GM19035 (cell line): ENCODE results near the gene ERH.
A peak's percentile ranks its signal among the peaks of the same experiment; 100 is the strongest.
"Not testable (repeated sequence)": the region's sequence is repeated elsewhere in the genome, so short reads cannot be mapped to it uniquely, and the experiment has no call there.

Experiments
- ATAC-seq: cut with Tn5 transposase; IDR thresholded peaks from one replicate; pipeline ENCODE4 v1.9.1; 2021; ENCODE audit not compliant: unreplicated experiment

Gene ERH

DNA sequence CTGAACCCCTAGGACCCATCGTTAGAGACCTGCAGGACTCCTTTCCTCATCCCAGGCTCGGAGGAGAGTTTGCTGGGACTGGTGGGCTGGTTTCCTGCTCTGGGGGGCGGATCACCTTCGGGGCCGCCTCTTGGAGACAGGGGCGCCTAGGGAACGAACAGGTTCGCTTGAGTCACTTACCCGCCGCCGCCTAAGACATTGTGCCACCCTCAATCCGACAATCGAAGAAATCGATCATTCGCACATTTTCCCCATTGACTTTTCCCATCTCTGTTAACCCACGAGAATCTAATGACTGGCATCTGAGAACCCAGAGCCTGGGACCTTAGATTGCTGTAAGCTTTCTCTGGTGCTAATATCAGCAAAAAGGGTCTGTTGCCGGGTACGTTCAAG is 715 bp upstream of the ERH start:
- peak; percentile 14 for ATAC-seq

DNA sequence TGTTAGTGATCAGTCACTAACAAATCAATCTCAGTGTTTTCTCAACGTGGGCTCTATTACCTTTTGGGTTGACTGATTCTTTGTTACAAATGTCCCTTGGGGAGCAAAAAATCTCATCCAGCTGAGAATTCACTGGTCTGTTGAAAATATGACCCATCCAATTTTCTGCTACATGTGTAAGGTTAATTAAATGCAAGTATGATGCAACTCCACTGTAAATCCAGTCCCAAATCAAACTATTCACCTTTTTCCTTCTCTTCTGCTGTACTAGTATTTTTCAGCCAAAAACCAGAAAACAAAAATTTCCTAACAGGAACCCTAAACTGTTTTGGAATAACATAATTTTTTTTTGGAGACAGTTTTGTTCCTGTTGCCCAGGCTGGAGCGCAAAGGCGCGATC is 2.2 kb downstream of the ERH start:
- ATAC-seq, result no peak

DNA sequence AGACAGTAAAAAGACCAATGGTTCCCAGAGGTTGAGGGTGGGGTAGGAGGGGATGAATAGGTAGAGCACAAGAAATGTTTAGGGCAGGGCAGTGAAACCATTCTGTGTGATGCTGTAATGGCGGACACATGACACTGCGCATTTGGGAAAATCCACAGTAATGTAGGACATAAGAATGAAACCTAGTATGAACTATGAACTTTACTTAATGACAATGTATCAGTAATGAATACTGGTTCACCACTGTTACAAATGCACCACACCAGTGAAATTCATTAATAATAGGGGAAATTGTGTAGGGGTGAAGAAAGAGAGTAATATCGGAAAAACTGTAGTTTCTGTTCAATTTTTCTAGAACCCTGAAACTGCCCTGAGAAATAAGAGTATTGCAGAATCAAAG is 5.6 kb downstream of the ERH start:
- ATAC-seq, result no peak

- ATAC-seq, result not testable (repeated sequence)
Measured at GRCh38 chr14:69391400-69391799, 6.7 kb downstream of the ERH start.

DNA sequence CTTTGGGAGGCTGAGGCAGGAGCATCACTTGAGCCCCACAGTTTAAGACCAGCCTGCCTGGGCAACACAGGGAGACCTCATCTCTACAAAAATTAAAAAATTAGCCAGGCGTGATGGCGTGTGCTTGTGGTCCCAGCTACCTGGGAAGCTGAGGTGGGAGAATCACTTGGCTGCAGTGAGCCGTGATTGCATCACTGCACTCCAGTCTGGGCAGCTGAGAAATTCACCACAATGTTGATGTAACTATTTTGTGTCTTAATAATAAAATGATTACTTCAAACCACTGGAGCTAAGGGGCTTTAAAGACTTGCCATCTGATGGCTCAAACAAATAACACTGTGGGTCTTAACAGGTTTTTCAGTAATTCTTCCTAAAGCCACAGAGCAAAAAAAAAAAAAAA is 10.8 kb downstream of the ERH start:
- ATAC-seq, result no peak

DNA sequence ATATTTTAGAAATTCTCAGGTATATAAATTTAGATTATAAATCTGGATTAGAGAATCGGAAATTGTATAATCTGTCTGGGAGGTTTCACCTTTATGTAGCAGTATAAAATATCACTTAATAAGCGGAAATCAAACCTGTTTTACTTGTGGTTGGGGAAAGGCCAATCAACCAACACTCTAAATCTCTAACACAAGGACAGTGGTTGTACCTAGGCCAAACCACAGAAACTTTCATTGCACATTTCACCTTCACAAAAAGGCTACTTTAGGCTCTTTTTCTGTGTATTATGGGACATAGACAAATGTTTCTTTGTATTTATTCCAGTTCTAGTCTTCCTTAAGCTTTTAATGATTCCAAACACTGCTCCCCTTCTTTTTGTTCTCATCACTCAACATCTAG is 19.8 kb downstream of the ERH start:
- ATAC-seq, result no peak

DNA sequence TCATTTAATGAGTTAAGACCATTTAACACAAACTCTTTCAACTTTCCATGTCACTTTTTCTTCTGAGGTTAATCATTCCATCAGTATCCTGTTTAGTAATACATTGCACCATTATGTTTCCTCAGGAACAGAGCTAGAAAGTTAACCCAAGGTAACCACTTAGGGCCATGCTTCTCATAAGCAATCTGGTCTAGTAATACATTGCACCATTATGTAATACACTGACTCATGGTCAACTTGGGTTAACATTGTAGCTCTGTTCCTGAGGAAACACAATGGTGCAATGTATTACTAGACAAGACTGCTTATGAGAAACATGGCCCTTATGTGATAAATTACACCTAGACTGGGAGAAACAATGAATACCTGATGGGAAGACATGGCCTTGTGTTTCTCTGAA is 21.7 kb downstream of the ERH start:
- no peak for ATAC-seq

- no peak for ATAC-seq
Measured at GRCh38 chr14:69375722-69376121, 22.4 kb downstream of the ERH start.

DNA sequence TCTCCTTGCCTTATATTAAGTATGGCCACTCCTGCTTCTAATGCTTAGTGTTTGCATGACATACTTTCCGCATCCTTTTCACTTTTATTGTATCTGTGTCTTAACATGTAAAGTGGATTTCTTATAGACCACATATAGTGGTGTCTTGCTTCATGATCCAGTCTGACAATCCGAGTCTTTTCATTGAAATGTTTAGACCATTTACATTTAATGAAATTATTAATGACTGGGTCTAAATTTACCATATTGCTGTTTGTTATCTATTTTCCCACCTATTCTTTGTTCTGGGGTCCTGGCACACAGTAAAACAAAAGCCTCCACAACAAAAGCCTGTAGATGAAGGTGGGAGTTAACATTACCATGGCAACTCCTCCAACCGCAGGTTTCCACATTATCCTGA is 22.9 kb downstream of the ERH start:
- ATAC-seq, result no peak

DNA sequence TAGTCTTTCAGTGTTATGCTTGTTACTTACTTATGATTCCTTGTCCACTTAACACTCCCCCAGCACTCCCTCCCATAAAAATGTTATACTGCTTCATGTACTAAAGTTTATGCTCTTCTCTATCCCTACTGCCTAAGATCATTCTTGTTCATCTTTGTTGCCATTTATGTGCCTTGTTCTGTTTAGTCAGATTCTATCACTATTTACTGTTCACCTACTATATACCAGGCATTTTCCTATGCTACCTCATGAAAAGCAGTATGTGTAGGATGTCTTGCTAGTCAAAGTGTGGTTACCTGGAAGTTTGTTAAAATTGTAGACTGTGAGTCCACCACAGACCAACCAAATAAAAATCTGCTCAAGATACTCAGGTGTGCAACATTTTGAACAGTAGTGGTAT is 23.9 kb downstream of the ERH start:
- no peak for ATAC-seq

- ATAC-seq, result no peak
Measured at GRCh38 chr14:69373104-69373503, 25.0 kb downstream of the ERH start.

DNA sequence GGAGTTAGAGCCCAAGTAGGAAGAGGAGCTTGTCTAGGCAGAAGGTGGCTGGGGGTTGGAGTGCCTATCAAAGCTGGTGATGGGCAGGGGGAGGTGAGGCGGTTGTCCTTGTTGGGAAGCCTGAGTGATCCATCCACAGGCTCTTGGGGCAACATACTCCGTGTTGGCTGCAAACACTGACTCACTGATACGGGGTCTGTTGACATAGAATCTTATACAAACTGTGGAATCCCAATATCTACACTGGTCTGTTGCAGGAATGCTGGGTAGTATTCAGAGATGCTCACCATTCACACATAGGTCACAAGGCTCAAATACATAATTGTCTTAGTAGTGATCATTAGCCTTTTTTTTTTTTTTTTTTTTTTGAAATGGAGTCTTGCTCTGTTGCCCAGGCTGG is 26.0 kb downstream of the ERH start:
- no peak for ATAC-seq

DNA sequence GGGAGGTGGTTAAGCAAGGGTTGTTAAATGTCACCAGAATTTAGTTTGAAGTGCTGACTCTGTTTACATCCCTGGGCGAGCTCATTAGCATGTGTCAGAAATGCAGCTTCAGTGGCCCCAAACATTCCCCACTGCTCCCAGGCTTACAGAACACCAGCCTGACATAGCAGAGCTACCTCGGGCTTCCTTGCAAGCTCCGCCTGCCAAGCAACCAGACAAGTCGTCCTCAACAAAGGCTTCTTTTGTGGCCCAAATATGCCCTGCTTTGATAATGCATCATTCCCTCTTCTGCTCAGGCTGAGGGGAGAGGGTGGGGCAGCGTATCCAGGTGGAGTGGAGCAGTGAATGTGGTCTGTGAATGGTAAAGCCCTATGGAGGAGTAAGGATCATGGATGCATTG is 28.0 kb downstream of the ERH start:
- ATAC-seq, result no peak

- ATAC-seq, result no peak
Measured at GRCh38 chr14:69368381-69368780, 29.7 kb downstream of the ERH start.

GRCh38 chr14:69366761-69367160 is 31.3 kb downstream of the ERH start:
- ATAC-seq, result no peak

DNA sequence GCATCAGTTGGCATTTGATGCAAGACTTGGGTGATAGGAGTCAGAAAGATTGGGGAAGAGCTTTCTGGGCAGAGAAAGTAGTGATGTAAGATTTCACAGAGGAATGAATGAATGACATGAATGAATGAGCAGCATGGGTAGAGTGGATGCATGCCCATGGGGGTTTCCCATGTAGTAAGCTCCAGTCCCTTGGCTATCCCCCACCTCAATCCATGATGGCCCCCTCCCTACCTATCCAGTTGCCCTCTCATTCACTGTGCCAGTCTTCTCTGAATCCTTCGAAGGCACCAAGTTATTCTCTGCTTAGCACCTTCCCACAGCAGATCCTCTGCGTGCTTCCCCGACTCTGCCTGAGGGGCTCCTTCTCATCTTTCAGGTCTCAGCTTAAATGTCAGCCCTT is 32.0 kb downstream of the ERH start:
- no peak for ATAC-seq

GRCh38 chr14:69364378-69364777 is 33.7 kb downstream of the ERH start:
- no peak for ATAC-seq

DNA sequence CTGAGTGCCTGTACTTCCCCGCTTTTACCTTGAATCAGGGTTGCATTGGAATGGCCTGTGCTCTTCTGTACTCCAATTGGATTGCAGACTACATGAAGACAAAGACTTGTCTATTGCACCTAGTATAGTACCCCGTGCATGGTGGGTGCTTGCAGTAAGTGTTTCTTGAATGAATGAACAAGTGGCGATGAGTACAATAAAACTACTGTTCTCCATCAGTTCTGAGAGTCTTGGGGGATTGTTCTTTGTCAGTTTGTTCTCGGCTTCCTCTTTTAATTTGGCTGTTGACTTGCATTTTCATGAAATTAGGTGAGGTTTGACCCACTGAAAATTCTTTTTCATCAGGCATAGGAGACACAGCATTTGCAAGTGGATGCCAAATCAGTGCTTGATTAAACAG is 34.1 kb downstream of the ERH start:
- ATAC-seq, result no peak

GRCh38 chr14:69363055-69363454 is 35.0 kb downstream of the ERH start:
- no peak for ATAC-seq

DNA sequence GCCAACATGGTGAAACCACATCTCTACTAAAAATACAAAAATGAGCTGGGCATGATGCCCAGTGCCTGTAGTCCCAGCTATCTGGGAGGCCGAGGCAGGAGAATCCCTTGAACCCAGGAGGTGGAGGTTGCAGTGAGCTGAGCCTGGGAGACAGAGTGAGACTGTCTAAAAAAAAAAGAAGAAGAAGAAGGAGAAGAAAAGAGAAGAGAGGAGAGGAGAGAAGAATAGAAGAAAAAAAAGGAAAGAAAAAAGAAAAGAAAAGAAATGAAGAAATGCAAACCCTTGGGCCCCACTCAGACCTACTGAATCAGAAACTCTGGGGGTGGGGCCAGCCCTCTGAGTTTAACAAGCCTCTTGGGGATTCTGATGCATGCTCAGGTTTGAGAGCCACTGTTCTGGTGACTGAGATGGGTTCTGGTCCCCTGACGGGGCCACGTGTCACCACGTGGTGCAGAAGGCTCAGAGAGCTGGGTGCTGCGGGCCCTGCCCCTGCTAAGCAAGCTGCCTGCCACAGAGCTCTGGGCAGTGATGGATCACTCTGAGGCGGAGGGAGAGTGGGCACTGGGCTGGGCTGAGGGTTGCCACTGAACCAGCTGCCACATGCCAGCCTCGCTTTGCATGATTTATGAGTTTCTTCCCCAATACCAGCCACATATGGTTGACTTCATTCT is 37.5 kb downstream of the ERH start:
- no peak for ATAC-seq

DNA sequence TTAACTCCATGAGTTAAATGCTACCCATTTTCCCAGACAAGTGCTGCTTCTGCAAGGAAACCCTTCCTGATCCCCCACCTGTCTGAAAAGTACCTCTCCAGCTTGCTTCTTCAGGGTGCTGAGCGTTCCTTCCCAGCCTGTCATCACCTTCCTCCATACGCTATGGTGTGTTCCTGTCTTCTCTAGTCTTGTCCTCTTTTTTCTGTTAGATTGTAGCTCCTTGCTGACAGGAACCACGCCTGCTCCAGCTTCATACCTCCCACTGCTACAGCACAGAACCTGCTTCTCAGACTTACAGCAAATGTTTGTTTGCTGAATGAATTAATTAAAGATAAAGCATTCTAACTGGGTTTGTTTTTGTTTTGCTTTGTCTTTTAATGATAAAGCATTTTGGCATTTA is 39.1 kb downstream of the ERH start:
- ATAC-seq, result no peak

DNA sequence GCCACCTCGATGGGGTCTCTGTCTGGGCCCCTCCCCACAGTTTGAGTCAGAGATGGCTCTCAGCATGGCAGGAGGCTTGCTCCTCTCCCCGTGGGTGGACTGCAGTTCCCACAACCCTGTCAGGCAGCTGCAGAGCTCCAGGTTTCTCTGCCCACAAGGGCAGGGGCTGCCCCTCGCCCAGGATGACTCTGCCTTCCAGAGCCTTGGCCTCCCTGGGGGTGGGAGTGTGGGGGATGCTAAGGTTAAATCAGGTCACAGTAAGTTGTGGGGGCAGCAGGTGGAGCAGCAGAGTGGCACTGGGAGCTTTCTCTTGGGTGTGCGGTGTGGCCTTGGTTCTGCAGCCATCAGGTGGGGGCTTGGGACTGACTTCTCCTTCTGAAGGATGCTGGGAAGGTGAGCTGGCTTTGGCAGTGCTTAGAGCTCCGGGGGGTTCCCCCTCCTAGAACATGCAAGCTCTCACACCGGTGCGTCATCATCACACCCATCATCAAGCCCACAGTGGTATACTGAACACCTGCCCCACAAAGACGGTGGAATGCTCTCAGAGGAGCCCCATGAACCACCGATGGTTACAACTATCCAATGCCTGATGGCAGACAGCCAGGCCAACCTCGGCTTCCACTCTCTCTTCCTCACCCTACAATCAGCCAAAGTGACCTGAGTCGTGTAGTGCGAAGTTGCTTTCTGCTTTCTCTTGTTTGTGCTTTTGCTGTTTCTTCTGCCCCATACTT is 39.7 kb downstream of the ERH start:
- ATAC-seq, result no peak
